Activated naive CD8-positive, alpha-beta T cell treated with anti-CD3 and anti-CD28 coated beads for 36 hours (primary cell): Measurements from ENCODE around the gene MDN1. TPM values are rescaled to one million over a fixed set of nuclear protein-coding genes. Genes with fewer than 3 reads are reported as not detected.
A peak's percentile ranks its signal among the peaks of the same experiment; 100 is the strongest.
"Not testable (repeated sequence)": the region's sequence is repeated elsewhere in the genome, so short reads cannot be mapped to it uniquely, and the experiment has no call there.

Experiments used
- DNase-seq: peaks from one replicate; pipeline ENCODE4 v3.0.0; 2021
- H3K27ac Mint-ChIP-seq: one replicate; pipeline ENCODE4 v1.8.0; 2022; ENCODE audit warnings: mild to moderate bottlenecking, moderate library complexity, mixed read lengths
- H3K27me3 Mint-ChIP-seq: one replicate; pipeline ENCODE4 v1.8.0; 2022; ENCODE audit warnings: mild to moderate bottlenecking, mixed read lengths
- H3K36me3 Mint-ChIP-seq: one replicate; pipeline ENCODE4 v1.8.0; 2021; ENCODE audit warnings: mild to moderate bottlenecking, mixed read lengths
- H3K4me1 Mint-ChIP-seq: one replicate; pipeline ENCODE4 v1.8.0; 2021; ENCODE audit warnings: mixed read lengths
- H3K4me3 Mint-ChIP-seq: one replicate; pipeline ENCODE4 v1.8.0; 2022; ENCODE audit warnings: mild to moderate bottlenecking, moderate library complexity, mixed read lengths
- H3K9me3 Mint-ChIP-seq: one replicate; pipeline ENCODE4 v1.8.0; 2022; ENCODE audit warnings: mixed read lengths
- total RNA-seq, 2 experiments: library from RNA; stranded (reverse); gene quantifications; one replicate each; pipeline ENCODE4 v1.2.3, GENCODE V29; 2021

Gene MDN1
- total RNA-seq, 2 experiments from 2014 or later = 64.4 to 66.8 TPM

- H3K36me3 Mint-ChIP-seq = peaks cover 47% of the 10 kb centered on the region
- H3K4me1 Mint-ChIP-seq = peaks cover 27% of the 10 kb centered on the region
- not testable (repeated sequence) for H3K9me3 Mint-ChIP-seq
These were observed 178.0 kb downstream of the MDN1 start for GRCh38 chr6:89641581-89641980.

DNA sequence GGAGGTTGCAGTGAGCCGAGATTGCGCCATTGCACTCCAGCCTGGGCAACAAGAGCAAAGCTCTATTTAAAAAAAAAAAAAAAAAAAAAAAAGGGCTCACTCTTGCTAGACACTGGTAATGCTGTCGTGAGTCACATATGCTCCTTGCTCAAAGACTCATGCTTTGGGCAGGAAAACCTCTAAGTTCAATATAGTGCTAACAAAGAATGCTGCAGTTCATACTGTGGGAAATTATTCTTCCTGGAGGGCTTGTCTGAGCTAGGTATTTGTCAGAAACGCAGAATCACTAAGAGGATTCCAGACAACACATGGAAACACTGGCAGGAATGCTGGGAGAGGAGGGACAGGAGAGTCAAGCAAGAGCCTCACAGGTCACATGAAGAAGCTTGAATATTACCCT is 178.8 kb downstream of the MDN1 start:
- Mint-ChIP-seq H3K4me1 (peaks cover 28% of the 10 kb centered on the region), H3K27me3 (no peaks in the 10 kb centered on the region), H3K4me3 (peak overlapping the region; percentile 11), H3K9me3 (no peaks in the 10 kb centered on the region), H3K36me3 (peaks cover 51% of the 10 kb centered on the region), H3K27ac (no peak overlapping the region)
- no peak for DNase-seq

More at GRCh38 chr6:89641581-89641980, 178.0 kb downstream of the MDN1 start:
- DNase-seq, H3K27ac Mint-ChIP-seq, H3K27me3 Mint-ChIP-seq, H3K4me3 Mint-ChIP-seq: not testable (repeated sequence)

- no peaks in the 10 kb centered on the region for H3K27me3 Mint-ChIP-seq
- peak; percentile 93 for DNase-seq
- peaks cover 53% of the 10 kb centered on the region for H3K36me3 Mint-ChIP-seq
- peak within 1 kb of the TSS; percentile 93 for H3K4me3 Mint-ChIP-seq
- peak within 1 kb of the TSS; percentile 98 for H3K27ac Mint-ChIP-seq
- peaks cover 27% of the 10 kb centered on the region for H3K4me1 Mint-ChIP-seq
- no peaks in the 10 kb centered on the region for H3K9me3 Mint-ChIP-seq
These were observed 181.0 kb downstream of the MDN1 start, which contains the start of gene LYRM2 for GRCh38 chr6:89638320-89639195. LYRM2 (minus strand) TSS chr6:89638747; CDS start chr6:89638716, 31 bp downstream.

DNA sequence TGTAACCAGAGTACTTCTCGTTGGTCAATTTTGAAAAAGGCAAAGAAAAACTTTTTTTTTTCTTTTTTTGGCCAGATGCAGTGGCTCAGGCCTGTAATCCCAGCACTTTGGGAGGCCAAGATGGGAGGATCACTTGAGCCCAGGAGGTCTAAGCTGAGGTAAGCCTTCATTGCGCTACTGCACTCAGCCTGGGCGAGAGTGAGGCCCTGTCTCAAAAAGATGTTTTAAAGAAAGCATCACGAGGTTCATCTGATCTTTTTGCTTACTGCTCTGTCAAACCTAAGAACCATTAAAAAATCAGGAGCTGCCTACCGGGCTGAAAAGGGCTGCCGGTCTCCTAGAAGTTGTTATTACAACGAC is 181.7 kb downstream of the MDN1 start:
- Mint-ChIP-seq H3K4me1 (peaks cover 27% of the 10 kb centered on the region), H3K4me3 (peak overlapping the region; percentile 93), H3K27ac (peak overlapping the region; percentile 98), H3K36me3 (peaks cover 51% of the 10 kb centered on the region), H3K9me3 (no peaks in the 10 kb centered on the region), H3K27me3 (no peaks in the 10 kb centered on the region)
- no peak for DNase-seq

GRCh38 chr6:89636412-89636811 is 183.2 kb downstream of the MDN1 start:
- H3K27me3 Mint-ChIP-seq, H3K9me3 Mint-ChIP-seq, H3K4me3 Mint-ChIP-seq, H3K27ac Mint-ChIP-seq, DNase-seq: not testable (repeated sequence)
- Mint-ChIP-seq H3K36me3 (peaks cover 43% of the 10 kb centered on the region), H3K4me1 (peaks cover 27% of the 10 kb centered on the region)

- H3K36me3 Mint-ChIP-seq = peaks cover 11% of the 10 kb centered on the region
- H3K4me1 Mint-ChIP-seq = peaks cover 2% of the 10 kb centered on the region
- H3K4me3 Mint-ChIP-seq = no peak overlapping the region
- no peak overlapping the region for H3K27ac Mint-ChIP-seq
- no peak for DNase-seq
- H3K27me3 Mint-ChIP-seq = no peaks in the 10 kb centered on the region
- H3K9me3 Mint-ChIP-seq = no peaks in the 10 kb centered on the region
These were observed 189.1 kb downstream of the MDN1 start for GRCh38 chr6:89630488-89630887.

- Mint-ChIP-seq H3K9me3 (no peaks in the 10 kb centered on the region), H3K4me3 (no peak overlapping the region), H3K27ac (no peak overlapping the region), H3K36me3 (no peaks in the 10 kb centered on the region), H3K27me3 (no peaks in the 10 kb centered on the region), H3K4me1 (no peaks in the 10 kb centered on the region)
- no peak for DNase-seq
These were observed 195.8 kb downstream of the MDN1 start for GRCh38 chr6:89623749-89624148.

DNA sequence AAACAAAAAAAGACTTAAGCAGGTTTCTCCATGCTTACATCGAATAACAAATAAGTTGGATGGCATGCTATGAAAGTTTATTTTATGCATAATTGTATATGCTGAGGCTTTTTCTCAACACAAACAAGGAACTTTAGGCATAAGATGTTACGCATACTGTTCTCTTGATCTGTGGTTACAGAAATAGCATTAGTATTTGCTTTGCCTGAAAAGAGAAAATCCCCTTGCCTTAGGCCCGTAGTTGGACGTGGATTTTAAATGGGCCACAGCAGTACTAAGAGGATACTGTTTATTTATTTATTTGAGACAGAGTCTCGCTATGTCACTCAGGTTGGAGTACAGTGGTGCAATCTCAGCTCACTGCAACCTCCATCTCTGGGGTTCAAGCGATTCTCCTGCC is 200.0 kb downstream of the MDN1 start:
- H3K4me3 Mint-ChIP-seq = no peak overlapping the region
- no peaks in the 10 kb centered on the region for H3K9me3 Mint-ChIP-seq
- no peaks in the 10 kb centered on the region for H3K36me3 Mint-ChIP-seq
- H3K27ac Mint-ChIP-seq = no peak overlapping the region
- no peaks in the 10 kb centered on the region for H3K4me1 Mint-ChIP-seq
- no peak for DNase-seq
- no peaks in the 10 kb centered on the region for H3K27me3 Mint-ChIP-seq

GRCh38 chr6:89618026-89618425 is 201.6 kb downstream of the MDN1 start:
- H3K9me3 Mint-ChIP-seq = no peaks in the 10 kb centered on the region
- H3K4me3 Mint-ChIP-seq = no peak overlapping the region
- no peaks in the 10 kb centered on the region for H3K27me3 Mint-ChIP-seq
- H3K36me3 Mint-ChIP-seq = no peaks in the 10 kb centered on the region
- no peak for DNase-seq
- no peaks in the 10 kb centered on the region for H3K4me1 Mint-ChIP-seq
- H3K27ac Mint-ChIP-seq = no peak overlapping the region

DNA sequence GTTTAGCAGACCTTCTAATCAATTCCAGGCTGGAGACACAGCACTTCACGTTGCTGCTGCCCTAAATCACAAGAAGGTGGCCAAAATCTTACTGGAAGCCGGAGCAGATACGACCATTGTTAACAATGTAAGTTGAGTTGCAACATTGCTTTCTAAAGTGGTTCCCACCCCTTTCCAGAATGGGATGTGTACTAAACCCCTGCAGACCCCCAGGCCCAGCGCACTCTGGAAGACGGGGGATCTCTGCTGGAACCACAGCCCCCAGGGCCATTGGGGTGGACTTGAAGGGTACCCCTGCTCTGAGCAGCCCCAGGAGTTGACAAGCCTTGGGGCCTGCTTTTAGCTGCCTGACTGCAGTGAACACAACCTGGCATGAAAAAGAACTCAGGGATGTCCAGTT is 203.1 kb downstream of the MDN1 start:
- Mint-ChIP-seq H3K27me3 (no peaks in the 10 kb centered on the region), H3K27ac (no peak overlapping the region), H3K36me3 (no peaks in the 10 kb centered on the region), H3K9me3 (no peaks in the 10 kb centered on the region), H3K4me1 (no peaks in the 10 kb centered on the region), H3K4me3 (no peak overlapping the region)
- no peak for DNase-seq

DNA sequence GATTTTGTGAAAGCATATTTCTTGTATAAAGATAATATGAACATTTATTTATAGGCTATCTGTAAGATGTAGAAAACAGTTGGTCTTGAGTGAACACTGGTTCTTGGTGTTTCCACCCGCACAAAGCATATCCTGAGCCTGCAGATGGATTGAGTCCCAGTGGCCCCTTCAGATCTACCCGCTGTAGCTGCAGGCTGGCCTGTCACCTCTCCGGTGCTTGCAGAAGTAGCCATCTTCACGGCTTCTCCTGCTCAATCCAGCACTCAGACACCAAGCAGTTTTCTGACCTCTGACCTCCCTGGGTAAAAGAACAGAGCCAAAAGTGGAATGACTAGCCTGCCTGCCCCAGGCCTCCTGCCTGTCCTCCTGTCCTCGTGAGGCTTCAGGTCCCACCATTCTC is 203.7 kb downstream of the MDN1 start:
- H3K36me3 Mint-ChIP-seq = no peaks in the 10 kb centered on the region
- no peaks in the 10 kb centered on the region for H3K27me3 Mint-ChIP-seq
- no peaks in the 10 kb centered on the region for H3K4me1 Mint-ChIP-seq
- no peak overlapping the region for H3K4me3 Mint-ChIP-seq
- H3K9me3 Mint-ChIP-seq = no peaks in the 10 kb centered on the region
- DNase-seq = no peak
- H3K27ac Mint-ChIP-seq = no peak overlapping the region

- Mint-ChIP-seq H3K27me3 (no peaks in the 10 kb centered on the region), H3K27ac (no peak overlapping the region), H3K4me1 (peaks cover 3% of the 10 kb centered on the region), H3K4me3 (no peak overlapping the region), H3K36me3 (no peaks in the 10 kb centered on the region), H3K9me3 (no peaks in the 10 kb centered on the region)
- DNase-seq = no peak
These were observed 205.8 kb downstream of the MDN1 start for GRCh38 chr6:89613790-89614189.

GRCh38 chr6:89612121-89612520 is 207.5 kb downstream of the MDN1 start:
- Mint-ChIP-seq H3K4me1 (peaks cover 3% of the 10 kb centered on the region), H3K9me3 (no peaks in the 10 kb centered on the region), H3K4me3 (no peak overlapping the region), H3K27ac (no peak overlapping the region), H3K36me3 (no peaks in the 10 kb centered on the region), H3K27me3 (no peaks in the 10 kb centered on the region)
- DNase-seq = no peak

GRCh38 chr6:89611666-89612065 is 207.9 kb downstream of the MDN1 start:
- DNase-seq = no peak
- Mint-ChIP-seq H3K27me3 (no peaks in the 10 kb centered on the region), H3K4me3 (no peak overlapping the region)

GRCh38 chr6:89610149-89610642 is 209.4 kb downstream of the MDN1 start:
- Mint-ChIP-seq H3K27ac (no peak overlapping the region), H3K4me3 (no peak overlapping the region), H3K4me1 (peaks cover 3% of the 10 kb centered on the region), H3K27me3 (no peaks in the 10 kb centered on the region), H3K9me3 (no peaks in the 10 kb centered on the region), H3K36me3 (no peaks in the 10 kb centered on the region)
- DNase-seq = peak; percentile 70

More at GRCh38 chr6:89611666-89612065, 207.9 kb downstream of the MDN1 start:
- Mint-ChIP-seq H3K36me3 (no peaks in the 10 kb centered on the region), H3K9me3 (no peaks in the 10 kb centered on the region), H3K27ac (no peak overlapping the region), H3K4me1 (peaks cover 3% of the 10 kb centered on the region)

GRCh38 chr6:89605861-89606260 is 213.7 kb downstream of the MDN1 start:
- no peak overlapping the region for H3K27ac Mint-ChIP-seq
- no peaks in the 10 kb centered on the region for H3K9me3 Mint-ChIP-seq
- no peaks in the 10 kb centered on the region for H3K27me3 Mint-ChIP-seq
- H3K36me3 Mint-ChIP-seq = no peaks in the 10 kb centered on the region
- DNase-seq = no peak
- H3K4me1 Mint-ChIP-seq = peaks cover 3% of the 10 kb centered on the region
- H3K4me3 Mint-ChIP-seq = no peak overlapping the region
